Ascending aorta (tissue), 2 donors: ENCODE results near the gene EIF4E3. TPM values are rescaled to one million over a fixed set of nuclear protein-coding genes. Genes with fewer than 3 reads are reported as not detected.
A peak's percentile ranks its signal among the peaks of the same experiment; 100 is the strongest.

Experiments used
- DNase-seq, 2 donors: peaks; one replicate each; pipeline ENCODE4 v3.0.0-alpha.2; 2019; ENCODE audit warnings: low spot score in 2 of 2
- H3K27ac ChIP-seq, 2 donors: fragments of 200-600 bp; sonication (generic); one replicate each; pipeline ENCODE4 v1.5.1; 2016 to 2017; ENCODE audit warnings: mild to moderate bottlenecking in 1 of 2
- H3K27me3 ChIP-seq: fragments of 200-600 bp; sonication (generic); one replicate; pipeline ENCODE4 v1.5.1; 2017
- H3K36me3 ChIP-seq, 2 donors: fragments of 200-600 bp; sonication (generic); one replicate each; pipeline ENCODE4 v1.5.1; 2016
- H3K4me1 ChIP-seq, 2 donors: fragments of 200-600 bp; sonication (generic); one replicate each; pipeline ENCODE4 v1.5.1; 2016 to 2017; ENCODE audit warnings: mild to moderate bottlenecking in 1 of 2
- H3K4me3 ChIP-seq, 2 donors: fragments of 200-600 bp; sonication (generic); one replicate each; pipeline ENCODE4 v1.5.1; 2016 to 2017; ENCODE audit warnings: mild to moderate bottlenecking in 1 of 2
- H3K9me3 ChIP-seq, 2 donors: fragments of 200-600 bp; sonication (generic); one replicate each; pipeline ENCODE4 v1.5.1; 2016
- intact Hi-C: fragments of 100-400 bp; cut with DNase I; formaldehyde crosslinking; loops from one replicate; pipeline ENCODE4 v1.15.1; 2023
- total RNA-seq: library from RNA; depleted of rRNA; stranded (reverse); fragments of >200 nt; gene quantifications from one replicate; pipeline ENCODE4 v1.1.0, GENCODE V29; 2016
- TF ChIP-seq, protein P1 (sequence below), 3 experiments: fragments of 200-600 bp in 2 of 3; fragments of 450-650 bp in 1 of 3; sonication (generic) in 2 of 3; IDR thresholded peaks; one replicate each; pipeline ENCODE4 v1.5.1; 2016 to 2019; ENCODE audit warnings: antibody characterized with exemption in 3 of 3, mild to moderate bottlenecking in 1 of 3, moderate library complexity in 1 of 3

Gene EIF4E3
- total RNA-seq, 1 donor from 2014 or later: 4.4 TPM

DNA sequence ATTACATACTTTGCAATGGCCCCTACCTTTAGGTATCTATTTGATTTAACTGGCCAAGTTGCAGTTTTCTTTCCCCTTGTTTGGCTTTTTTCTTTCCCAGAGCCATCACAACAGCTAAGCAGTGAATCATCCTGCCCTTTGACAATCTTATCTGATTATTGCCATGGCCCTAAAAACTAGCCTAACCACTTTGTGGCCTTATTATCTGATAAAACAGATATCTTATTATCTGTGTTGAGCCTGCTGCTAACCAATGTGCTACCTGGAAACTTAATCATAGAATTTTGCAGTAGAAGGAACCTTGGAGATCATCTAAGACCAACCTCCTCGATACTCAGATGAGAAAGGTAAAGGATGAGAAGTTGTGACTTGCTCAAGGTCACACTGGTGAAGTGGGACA lies 37.1 kb downstream of the EIF4E3 start:
- no peaks in the 10 kb centered on the region for H3K4me1 ChIP-seq
- H3K4me3 ChIP-seq: no peak overlapping the region
- intact Hi-C loops: no loop called here
- TF ChIP-seq, protein P1, sequence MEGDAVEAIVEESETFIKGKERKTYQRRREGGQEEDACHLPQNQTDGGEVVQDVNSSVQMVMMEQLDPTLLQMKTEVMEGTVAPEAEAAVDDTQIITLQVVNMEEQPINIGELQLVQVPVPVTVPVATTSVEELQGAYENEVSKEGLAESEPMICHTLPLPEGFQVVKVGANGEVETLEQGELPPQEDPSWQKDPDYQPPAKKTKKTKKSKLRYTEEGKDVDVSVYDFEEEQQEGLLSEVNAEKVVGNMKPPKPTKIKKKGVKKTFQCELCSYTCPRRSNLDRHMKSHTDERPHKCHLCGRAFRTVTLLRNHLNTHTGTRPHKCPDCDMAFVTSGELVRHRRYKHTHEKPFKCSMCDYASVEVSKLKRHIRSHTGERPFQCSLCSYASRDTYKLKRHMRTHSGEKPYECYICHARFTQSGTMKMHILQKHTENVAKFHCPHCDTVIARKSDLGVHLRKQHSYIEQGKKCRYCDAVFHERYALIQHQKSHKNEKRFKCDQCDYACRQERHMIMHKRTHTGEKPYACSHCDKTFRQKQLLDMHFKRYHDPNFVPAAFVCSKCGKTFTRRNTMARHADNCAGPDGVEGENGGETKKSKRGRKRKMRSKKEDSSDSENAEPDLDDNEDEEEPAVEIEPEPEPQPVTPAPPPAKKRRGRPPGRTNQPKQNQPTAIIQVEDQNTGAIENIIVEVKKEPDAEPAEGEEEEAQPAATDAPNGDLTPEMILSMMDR (IDR thresholded peaks at IDR 0.05): no peak
- DNase-seq: no peak
- no peak overlapping the region for H3K27ac ChIP-seq
- H3K36me3 ChIP-seq: no peaks in the 10 kb centered on the region
- H3K9me3 ChIP-seq: no peaks in the 10 kb centered on the region
- H3K27me3 ChIP-seq: no peaks in the 10 kb centered on the region

DNA sequence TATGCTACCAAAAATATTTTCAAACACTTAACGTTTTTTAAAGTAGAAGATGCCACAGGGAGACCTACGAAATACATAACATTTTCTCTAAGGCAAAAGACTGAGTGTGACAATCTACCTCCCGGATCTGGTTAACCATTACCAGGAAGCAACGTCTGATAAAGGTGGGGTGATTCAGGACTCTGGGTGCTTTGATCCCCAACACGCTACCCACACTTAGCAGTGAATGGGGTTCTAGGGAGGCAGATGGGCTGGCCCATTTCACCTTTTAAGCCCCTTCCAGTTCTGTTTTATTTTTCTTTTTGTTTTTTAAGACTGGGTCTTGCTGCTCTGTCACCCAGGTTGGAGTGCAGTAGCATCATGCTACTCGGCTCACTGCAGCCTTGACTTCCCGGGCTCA lies 39.5 kb downstream of the EIF4E3 start:
- intact Hi-C loops: no loop called here
- Histone ChIP-seq H3K4me1 (peaks cover 0 to 3% of the 10 kb centered on the region in 2 donors), H3K27ac (no peak overlapping the region), H3K4me3 (no peak overlapping the region), H3K36me3 (no peaks in the 10 kb centered on the region), H3K9me3 (no peaks in the 10 kb centered on the region), H3K27me3 (no peaks in the 10 kb centered on the region)
- DNase-seq: no peak
- TF ChIP-seq, protein P1 (IDR thresholded peaks at IDR 0.05): no peak

DNA sequence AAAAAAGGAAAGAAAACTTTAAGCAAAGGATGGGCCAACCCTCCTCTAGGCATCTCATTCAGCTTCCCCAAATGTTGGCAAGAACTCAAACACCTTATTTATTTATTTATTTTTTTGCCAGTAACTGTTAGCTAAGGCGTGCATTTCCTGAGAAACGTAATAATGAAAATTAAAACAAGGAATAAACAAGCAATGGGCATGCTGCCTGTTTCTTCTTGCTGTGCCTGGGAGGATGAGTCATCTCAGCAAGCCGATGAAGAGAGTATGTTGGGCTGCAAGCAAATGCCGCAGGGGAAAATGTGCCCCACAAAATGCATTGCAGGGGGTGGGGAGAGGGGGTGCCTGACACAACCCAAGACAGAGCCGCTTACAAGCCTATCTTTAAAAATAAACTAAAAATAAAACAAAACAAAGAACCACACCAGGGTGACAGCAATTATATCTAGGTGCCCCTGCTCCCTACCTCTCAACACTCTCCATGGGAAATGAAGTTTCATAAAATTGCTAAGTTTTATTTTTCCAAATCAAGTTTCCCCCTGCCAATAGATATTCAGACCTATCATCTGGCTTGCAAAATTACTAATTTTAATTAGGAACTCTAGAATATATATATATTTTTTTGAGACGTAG lies 40.3 kb downstream of the EIF4E3 start:
- H3K36me3 ChIP-seq: no peaks in the 10 kb centered on the region
- H3K9me3 ChIP-seq: no peaks in the 10 kb centered on the region
- H3K4me1 ChIP-seq: peaks cover 0 to 5% of the 10 kb centered on the region in 2 donors
- intact Hi-C loops: no loop called here
- H3K4me3 ChIP-seq: no peak overlapping the region
- H3K27ac ChIP-seq: no peak overlapping the region
- no peak for DNase-seq
- TF ChIP-seq, protein P1 (IDR thresholded peaks at IDR 0.05): no peak
- no peaks in the 10 kb centered on the region for H3K27me3 ChIP-seq

DNA sequence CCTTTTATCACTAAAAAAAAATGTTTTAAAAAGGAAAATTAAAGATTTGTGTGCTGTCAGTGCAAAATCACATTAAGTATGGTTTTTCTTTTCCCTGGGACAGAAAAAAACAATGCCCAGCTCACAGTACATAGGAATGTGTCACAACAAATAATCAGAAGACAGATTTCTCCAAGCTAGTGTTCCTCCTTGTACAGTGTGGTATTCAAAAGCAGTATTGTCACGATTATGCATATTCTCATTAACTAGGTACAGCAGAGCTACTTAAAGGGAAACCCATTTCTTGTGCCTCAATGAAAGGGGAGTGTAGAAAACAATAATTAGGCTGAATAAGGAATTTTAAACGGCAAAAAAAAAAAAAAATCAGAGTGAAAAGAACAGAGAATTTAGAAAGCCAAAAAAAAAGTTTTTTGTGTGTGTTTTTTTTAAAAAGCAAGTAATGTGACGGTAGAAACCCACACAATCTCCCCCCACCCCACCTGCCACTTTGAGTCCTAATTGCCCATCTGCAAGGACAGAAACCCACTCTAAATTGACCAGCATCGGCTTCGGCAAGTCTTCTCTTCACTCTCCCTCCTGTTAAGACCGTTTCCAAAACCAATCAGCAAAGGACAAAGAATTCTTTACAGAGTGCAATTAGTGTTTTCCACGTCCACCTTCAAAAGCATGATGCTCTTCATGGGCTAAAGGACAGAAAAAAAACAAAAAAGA lies 41.0 kb downstream of the EIF4E3 start:
- Histone ChIP-seq H3K4me3 (no peak overlapping the region), H3K27me3 (no peaks in the 10 kb centered on the region), H3K27ac (no peak overlapping the region), H3K9me3 (no peaks in the 10 kb centered on the region), H3K4me1 (peaks cover 0 to 5% of the 10 kb centered on the region in 2 donors), H3K36me3 (no peaks in the 10 kb centered on the region)
- intact Hi-C loops: no loop called here
- no peak for DNase-seq
- TF ChIP-seq, protein P1 (IDR thresholded peaks at IDR 0.05): no peak

DNA sequence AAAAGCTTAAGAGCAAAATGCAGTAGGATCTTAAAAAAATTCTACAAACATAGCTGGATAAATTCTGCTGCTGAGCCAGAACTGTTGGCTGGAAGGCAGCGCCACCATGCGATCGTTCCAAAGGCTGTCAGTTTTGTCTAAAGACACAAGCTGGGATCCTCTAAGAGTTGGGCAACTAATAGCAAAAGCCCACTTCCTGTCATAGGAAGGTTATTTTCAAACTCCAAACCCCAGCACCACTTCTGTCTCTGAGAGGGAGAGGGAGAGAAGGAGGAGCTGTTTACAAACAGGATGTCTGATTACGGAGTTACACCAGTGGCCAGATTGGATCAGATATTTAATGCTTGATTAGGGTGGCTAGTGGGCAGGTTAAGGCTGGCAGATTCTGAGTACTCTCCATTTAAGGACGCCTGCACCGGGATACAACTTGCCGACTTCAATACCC lies 44.0 kb downstream of the EIF4E3 start:
- no peaks in the 10 kb centered on the region for H3K9me3 ChIP-seq
- peaks cover 0 to 5% of the 10 kb centered on the region in 2 donors for H3K4me1 ChIP-seq
- H3K27ac ChIP-seq: no peak overlapping the region
- intact Hi-C loops: no loop called here
- H3K27me3 ChIP-seq: no peaks in the 10 kb centered on the region
- no peaks in the 10 kb centered on the region for H3K36me3 ChIP-seq
- TF ChIP-seq, protein P1 (IDR thresholded peaks at IDR 0.05): peak; percentile 43 to 63 (median 56)
- DNase-seq: peak in 1 of 2 donors; percentile 71
- no peak overlapping the region for H3K4me3 ChIP-seq
